SK-N-SH (cell line): ENCODE results near the gene GANC. TPM values are rescaled to one million over a fixed set of nuclear protein-coding genes. Genes with fewer than 3 reads are reported as not detected.

Experiments
- CTCF ChIA-PET: fragments of 300-600, 350-600 bp; formaldehyde crosslinking; extraction: SDS; loops from one replicate; lab custom pipeline; 2021; lab: Yijun Ruan, JAX
- POLR2A ChIA-PET: fragments of 350-600 bp; sonication (Branson Sonifier 250); formaldehyde crosslinking; extraction: SDS; loops from one replicate; lab custom pipeline; 2020; ENCODE audit warnings: antibody characterized with exemption, inconsistent platforms; lab: Yijun Ruan, JAX
- DNase-seq: peaks from one replicate; pipeline ENCODE4 v3.0.0; 2012
- H2AFZ ChIP-seq: fragments of 200-600 bp; sonication (generic); 2 replicates; pipeline ENCODE4 v1.8.1; 2016; ENCODE audit warnings: antibody characterized with exemption, mild to moderate bottlenecking, low read depth
- H3F3A ChIP-seq: fragments of 200-600 bp; sonication (generic); replicated peaks from 2 replicates; pipeline ENCODE3; 2016; ENCODE audit warnings: antibody characterized with exemption, mild to moderate bottlenecking; ENCODE audit not compliant: insufficient read depth
- H3K27ac ChIP-seq, 2 experiments: fragments of 200-500 bp in 1 of 2; fragments of 200-600 bp in 1 of 2; sonication (Bioruptor generic) in 1 of 2; sonication (generic), shearing (Covaris generic) in 1 of 2; 2 replicates each; pipeline versions ENCODE4 v1.5.1 to v1.6.1; 2014 to 2016; ENCODE audit warnings: low read depth in 2 of 2, inconsistent platforms in 1 of 2, low read length in 1 of 2, mild to moderate bottlenecking in 1 of 2, mixed read lengths in 1 of 2
- H3K27me3 ChIP-seq: fragments of 200-600 bp; sonication (generic), shearing (Covaris generic); 2 replicates; pipeline ENCODE4 v1.6.1; 2016; ENCODE audit warnings: mixed run types; ENCODE audit not compliant: insufficient read depth
- H3K36me3 ChIP-seq, 2 experiments: fragments of 200-500 bp in 1 of 2; fragments of 200-600 bp in 1 of 2; sonication (Bioruptor generic) in 1 of 2; sonication (generic) in 1 of 2; replicated peaks in 1 of 2; 2 replicates each; pipeline versions ENCODE3 to v1.5.1; 2014 to 2016; ENCODE audit warnings: low read length in 1 of 2, mild to moderate bottlenecking in 1 of 2; ENCODE audit not compliant: insufficient read depth in 2 of 2, control insufficient read depth in 1 of 2
- H3K4me1 ChIP-seq, 2 experiments: fragments of 200-500 bp in 1 of 2; fragments of 200-600 bp in 1 of 2; sonication (Bioruptor generic) in 1 of 2; sonication (generic), shearing (Covaris generic) in 1 of 2; 2 replicates each; pipeline versions ENCODE4 v1.5.1 to v1.6.1; 2014 to 2016; ENCODE audit warnings: low read depth in 1 of 2, low read length in 1 of 2, mixed run types in 1 of 2; ENCODE audit not compliant: insufficient read depth in 2 of 2, control insufficient read depth in 1 of 2
- H3K4me2 ChIP-seq: fragments of 200-600 bp; sonication (generic), shearing (Covaris generic); 2 replicates; pipeline ENCODE4 v1.6.1; 2017; ENCODE audit warnings: mixed run types
- H3K4me3 ChIP-seq, 2 experiments: fragments of 200-500 bp in 1 of 2; fragments of 200-600 bp in 1 of 2; sonication (Bioruptor generic) in 1 of 2; sonication (generic), shearing (Covaris generic) in 1 of 2; 2 replicates each; pipeline versions ENCODE4 v1.5.1 to v1.8.1; 2014 to 2016; ENCODE audit warnings: low read depth in 2 of 2, inconsistent platforms in 1 of 2, low read length in 1 of 2, mild to moderate bottlenecking in 1 of 2, mixed read lengths in 1 of 2, moderate library complexity in 1 of 2
- H3K79me2 ChIP-seq: fragments of 200-600 bp; sonication (generic); 2 replicates; pipeline ENCODE4 v1.8.1; 2017; ENCODE audit warnings: mild to moderate bottlenecking; ENCODE audit not compliant: insufficient read depth
- H3K9ac ChIP-seq: fragments of 200-600 bp; sonication (generic); 2 replicates; pipeline ENCODE4 v1.6.1; 2017; ENCODE audit warnings: mixed run types
- H3K9me2 ChIP-seq: fragments of 200-600 bp; sonication (generic); 2 replicates; pipeline ENCODE4 v1.6.1; 2017; ENCODE audit warnings: mixed run types
- H3K9me3 ChIP-seq: fragments of 200-600 bp; sonication (generic); 2 replicates; pipeline ENCODE4 v1.6.1; 2017; ENCODE audit warnings: mixed run types, mild to moderate bottlenecking, moderate library complexity
- H4K20me1 ChIP-seq: fragments of 200-600 bp; sonication (generic); 2 replicates; pipeline ENCODE4 v1.6.1; 2017; ENCODE audit warnings: mild to moderate bottlenecking, mixed run types; ENCODE audit not compliant: insufficient read depth
- CTCF ChIP-seq: fragments of 200-600 bp; sonication (generic); IDR thresholded peaks from 2 replicates; pipeline ENCODE4 v1.6.1; 2017; ENCODE audit warnings: antibody characterized with exemption, mild to moderate bottlenecking, moderate library complexity
- ELF1 ChIP-seq: IDR thresholded peaks from 2 replicates; pipeline ENCODE4 v1.4.0; 2012
- EP300 ChIP-seq, 2 experiments: IDR thresholded peaks; 2 replicates each; pipeline versions ENCODE4 v1.4.0 to v1.6.1; 2012; ENCODE audit warnings: borderline replicate concordance in 1 of 2, low read depth in 1 of 2, low read length in 1 of 2
- EZH2phosphoT487 ChIP-seq: fragments of 200-600 bp; sonication (generic); IDR thresholded peaks from 2 replicates; pipeline ENCODE4 v1.6.1; 2017; ENCODE audit warnings: low read depth, mixed run types, mild to moderate bottlenecking, antibody characterized with exemption, moderate library complexity, borderline replicate concordance
- FOSL2 ChIP-seq: IDR thresholded peaks from 2 replicates; pipeline ENCODE4 v1.4.0; 2012; ENCODE audit warnings: low read depth, mild to moderate bottlenecking, moderate library complexity, borderline replicate concordance
- GATA2 ChIP-seq: sonication (generic); formaldehyde crosslinking; IDR thresholded peaks from 2 replicates; pipeline ENCODE4 v1.5.0; 2020; ENCODE audit warnings: mild to moderate bottlenecking, missing genetic modification reagents
- JUND ChIP-seq: IDR thresholded peaks from 2 replicates; pipeline ENCODE4 v1.4.0; 2012
- NFIC ChIP-seq: IDR thresholded peaks from 2 replicates; pipeline ENCODE4 v1.4.0; 2012; ENCODE audit warnings: borderline replicate concordance
- TAF1 ChIP-seq: IDR thresholded peaks from 2 replicates; pipeline ENCODE4 v1.6.1; 2012; ENCODE audit warnings: low read depth, mild to moderate bottlenecking, low read length, moderate library complexity, borderline replicate concordance
- TCF12 ChIP-seq: IDR thresholded peaks from 2 replicates; pipeline ENCODE4 v1.4.0; 2012
- WGBS: methylation state at CpG from one replicate; pipeline ENCODE4 v1.1.6; 2017; ENCODE audit warnings: low lambda C conversion rate; 5-methylcytosine and 5-hydroxymethylcytosine counted together
- polyA plus RNA-seq, 3 experiments: library from polyadenylated mRNA; depleted of rRNA; stranded (reverse); fragments of >200 nt; gene quantifications; 2 replicates each; pipeline ENCODE4 v1.2.3, GENCODE V29; 2012

Gene GANC
- polyA plus RNA-seq, 1 of the 3 experiments (the other 2 are of a cell fraction): 6.8 TPM

DNA sequence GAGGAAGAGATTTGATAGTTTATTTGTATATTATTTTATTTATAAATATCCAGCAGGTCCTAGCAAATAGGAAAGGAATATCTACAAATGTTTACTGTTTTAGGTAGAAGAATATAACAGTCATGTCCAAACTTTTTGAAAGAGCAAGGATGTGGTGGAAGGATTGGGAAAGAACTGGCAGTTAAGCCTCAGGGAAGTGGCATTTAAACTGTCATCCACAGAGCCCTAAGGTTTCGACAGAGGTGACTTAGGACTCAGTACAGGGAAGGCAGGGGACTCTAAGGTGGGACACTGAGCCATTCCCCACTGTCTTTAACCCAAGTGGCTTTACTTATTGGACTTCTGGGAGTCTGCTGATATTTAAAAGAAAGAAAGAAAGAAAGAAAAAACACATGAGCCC, 12.0 kb downstream of the GANC start:
- Histone ChIP-seq H3K27ac (no peak overlapping the region), H2AFZ (no peak overlapping the region), H3K79me2 (no peaks in the 10 kb centered on the region), H3K4me3 (no peak overlapping the region), H3K36me3 (peaks cover 8 to 17% of the 10 kb centered on the region in 2 experiments), H3K9ac (no peak overlapping the region), H3K9me2 (no peaks in the 10 kb centered on the region), H3K4me1 (no peaks in the 10 kb centered on the region), H3K27me3 (no peaks in the 10 kb centered on the region), H4K20me1 (no peaks in the 10 kb centered on the region), H3K4me2 (no peak overlapping the region), H3F3A (no peaks in the 10 kb centered on the region), H3K9me3 (no peaks in the 10 kb centered on the region)
- CTCF ChIA-PET: no interaction called here
- POLR2A ChIA-PET: no interaction called here
- DNase-seq: no peak
- WGBS: 95% methylated on average over 1 of the region's 1 CpG
- TF ChIP-seq ELF1 (no peak), TCF12 (no peak), EZH2phosphoT487 (no peak), CTCF (no peak)

- H3F3A ChIP-seq: no peaks in the 10 kb centered on the region
- H3K4me1 ChIP-seq: no peaks in the 10 kb centered on the region
- CTCF ChIA-PET: no interaction called here
- H3K9me3 ChIP-seq: no peaks in the 10 kb centered on the region
- TF ChIP-seq NFIC (no peak), EZH2phosphoT487 (no peak), ELF1 (no peak), TAF1 (no peak), GATA2 (CRISPR knock-in tag) (no peak), EP300 (IDR thresholded peaks at IDR 0.05; ENCODE audit: borderline replicate concordance in 1 of 2, low read depth in 1 of 2, low read length in 1 of 2) (no peak), JUND (no peak), CTCF (no peak), FOSL2 (no peak), TCF12 (no peak)
- TF ChIP-seq, all 33 proteins: peak for 0
- 86% methylated on average over 4 of the region's 4 CpGs for WGBS
- POLR2A ChIA-PET: no interaction called here
- H3K79me2 ChIP-seq: no peaks in the 10 kb centered on the region
- H3K9ac ChIP-seq: no peak overlapping the region
- no peaks in the 10 kb centered on the region for H4K20me1 ChIP-seq
- no peak for DNase-seq
- H3K27ac ChIP-seq: no peak overlapping the region
- no peak overlapping the region for H3K4me3 ChIP-seq
- H3K4me2 ChIP-seq: no peak overlapping the region
- peaks cover 11 to 14% of the 10 kb centered on the region in 2 experiments for H3K36me3 ChIP-seq
- no peaks in the 10 kb centered on the region for H3K9me2 ChIP-seq
- H3K27me3 ChIP-seq: no peaks in the 10 kb centered on the region
- H2AFZ ChIP-seq: no peak overlapping the region
Observed at GRCh38 chr15:42286445-42287029, 13.5 kb downstream of the GANC start.
